A204.1 (cell line): ENCODE results near the gene WAC.
A peak's percentile ranks its signal among the peaks of the same experiment; 100 is the strongest.
"Not testable (repeated sequence)": the region's sequence is repeated elsewhere in the genome, so short reads cannot be mapped to it uniquely, and the experiment has no call there.

Experiments
- FAIRE-seq: peaks from 2 replicates; lab custom pipeline; 2012; peaks lifted over from hg19 to GRCh38; lab: Jason Lieb, UNC

The WAC gene

GRCh38 chr10:28532337-28533185 lies at the start of gene WAC:
WAC (plus strand) TSS chr10:28533118; CDS start chr10:28533580, 462 bp downstream.
- peak; percentile 66 for FAIRE-seq

- FAIRE-seq = no peak
Measured at GRCh38 chr10:28489206-28489605, 43.7 kb upstream of the WAC start.

GRCh38 chr10:28490256-28490865 lies 42.6 kb upstream of the WAC start:
- FAIRE-seq = not testable (repeated sequence)

GRCh38 chr10:28492116-28492920 lies 40.6 kb upstream of the WAC start:
- no peak for FAIRE-seq

GRCh38 chr10:28494420-28494819 lies 38.5 kb upstream of the WAC start:
- no peak for FAIRE-seq

GRCh38 chr10:28495084-28495483 lies 37.8 kb upstream of the WAC start:
- FAIRE-seq = no peak

- no peak for FAIRE-seq
Measured at GRCh38 chr10:28496017-28496416, 36.9 kb upstream of the WAC start.

- no peak for FAIRE-seq
Measured at GRCh38 chr10:28496481-28496961, 36.4 kb upstream of the WAC start.

GRCh38 chr10:28497313-28498126 lies 35.4 kb upstream of the WAC start:
- no peak for FAIRE-seq

- FAIRE-seq = not testable (repeated sequence)
Measured at GRCh38 chr10:28500203-28500602, 32.7 kb upstream of the WAC start.

- no peak for FAIRE-seq
Measured at GRCh38 chr10:28503114-28503513, 29.8 kb upstream of the WAC start.

- FAIRE-seq = no peak
Measured at GRCh38 chr10:28505359-28505959, 27.5 kb upstream of the WAC start.

- no peak for FAIRE-seq
Measured at GRCh38 chr10:28508304-28508925, 24.5 kb upstream of the WAC start.

GRCh38 chr10:28509286-28509685 lies 23.6 kb upstream of the WAC start:
- FAIRE-seq = no peak

- FAIRE-seq = no peak
Measured at GRCh38 chr10:28514648-28515047, 18.3 kb upstream of the WAC start.

- no peak for FAIRE-seq
Measured at GRCh38 chr10:28520346-28520745, 12.6 kb upstream of the WAC start.

- FAIRE-seq = not testable (repeated sequence)
Measured at GRCh38 chr10:28520828-28521227, 12.1 kb upstream of the WAC start.

- not testable (repeated sequence) for FAIRE-seq
Measured at GRCh38 chr10:28521961-28522360, 11.0 kb upstream of the WAC start.

- FAIRE-seq = no peak
Measured at GRCh38 chr10:28523725-28524252, 9.1 kb upstream of the WAC start.

GRCh38 chr10:28530751-28531150 lies 2.2 kb upstream of the WAC start:
- no peak for FAIRE-seq

GRCh38 chr10:28533186-28533564 lies 257 bp downstream of the WAC start:
- no peak for FAIRE-seq
